HCT116 (cell line): ENCODE results near the gene CPNE4. TPM values are rescaled to one million over a fixed set of nuclear protein-coding genes. Genes with fewer than 3 reads are reported as not detected.

Experiments
- ATAC-seq: fragments of 200-7000 bp; cut with Tn5 transposase; 2 replicates; pipeline ENCODE4 v1.9.1; 2020; ENCODE audit warnings: mild to moderate bottlenecking, moderate library complexity
- BruUV-seq: library from RNA; stranded (reverse); fragments of 400-500 nt; replicated peaks from 2 replicates; lab custom pipeline; 2021; lab: Mats Ljungman, UMichigan
- CTCF ChIA-PET: fragments of 300-600 bp; sonication (Branson Sonifier 250); formaldehyde crosslinking; loops from one replicate; lab custom pipeline; 2021; ENCODE audit warnings: antibody characterized with exemption; lab: Charles Lee
- POLR2A ChIA-PET: fragments of 300-600, 350-600 bp; sonication (Branson Sonifier 250); formaldehyde crosslinking; loops from one replicate; lab custom pipeline; 2021; ENCODE audit warnings: antibody characterized with exemption; lab: Charles Lee
- RAD21 ChIA-PET, 2 experiments: fragments of 300-600 bp; sonication (Branson Sonifier 250); formaldehyde crosslinking; loops; one replicate each; lab custom pipeline; 2023; ENCODE audit warnings: low total read pairs in 2 of 2; ENCODE audit not compliant: uncharacterized antibody in 2 of 2, unreplicated experiment in 2 of 2, low non-redundant PET in 1 of 2; lab: Charles Lee
- DNase-seq: peaks from one replicate; pipeline ENCODE4 v3.0.0-alpha.2; 2010; ENCODE audit warnings: low read depth, low spot score
- H2AFZ ChIP-seq: fragments of 200-600 bp; shearing (Covaris generic), sonication (generic); 2 replicates; pipeline ENCODE4 v1.6.1; 2017; ENCODE audit warnings: low read depth, mixed run types, mixed read lengths, antibody characterized with exemption, low read length; ENCODE audit not compliant: poor library complexity, severe bottlenecking
- H3K27ac ChIP-seq: 2 replicates; pipeline ENCODE4 v1.5.1; 2012; ENCODE audit warnings: low read depth, low read length
- H3K27me3 ChIP-seq: fragments of 200-600 bp; sonication (generic); 2 replicates; pipeline ENCODE4 v1.6.1; 2016; ENCODE audit warnings: mixed run types, low read length, mixed read lengths; ENCODE audit not compliant: insufficient read depth
- H3K36me3 ChIP-seq, 2 experiments: fragments of 200-500 bp in 1 of 2; fragments of 200-600 bp in 1 of 2; sonication (Bioruptor generic) in 1 of 2; sonication (generic) in 1 of 2; 2 replicates each; pipeline versions ENCODE4 v1.5.1 to v1.6.1; 2014 to 2016; ENCODE audit warnings: low read length in 2 of 2, inconsistent platforms in 1 of 2, mixed read lengths in 1 of 2, mixed run types in 1 of 2; ENCODE audit not compliant: insufficient read depth in 2 of 2, control insufficient read depth in 1 of 2
- H3K4me1 ChIP-seq, 2 experiments: fragments of 200-600 bp in 1 of 2; sonication (generic) in 1 of 2; 2 replicates each; pipeline versions ENCODE4 v1.5.1 to v1.6.1; 2012 to 2017; ENCODE audit warnings: low read length in 2 of 2, inconsistent platforms in 1 of 2, mild to moderate bottlenecking in 1 of 2, mixed read lengths in 1 of 2, mixed run types in 1 of 2, moderate library complexity in 1 of 2; ENCODE audit not compliant: insufficient read depth in 2 of 2, control insufficient read depth in 1 of 2
- H3K4me2 ChIP-seq: fragments of 200-600 bp; sonication (generic); 2 replicates; pipeline ENCODE4 v1.6.1; 2017; ENCODE audit warnings: mixed run types, low read length, mixed read lengths
- H3K4me3 ChIP-seq, 2 experiments: fragments of 200-600 bp in 1 of 2; sonication (generic) in 1 of 2; replicated peaks in 1 of 2; 2 replicates each; pipeline ENCODE4 v1.5.1; 2011 to 2016; ENCODE audit warnings: low read length in 2 of 2, control low read depth in 1 of 2, low read depth in 1 of 2, mild to moderate bottlenecking in 1 of 2, mixed read lengths in 1 of 2, mixed run types in 1 of 2
- H3K79me2 ChIP-seq: fragments of 200-600 bp; sonication (generic); 2 replicates; pipeline ENCODE4 v1.6.1; 2017; ENCODE audit warnings: mild to moderate bottlenecking, mixed run types, low read length, moderate library complexity, mixed read lengths; ENCODE audit not compliant: insufficient read depth
- H3K9ac ChIP-seq: fragments of 200-600 bp; sonication (generic); 2 replicates; pipeline ENCODE4 v1.6.1; 2016; ENCODE audit warnings: low read length, mixed read lengths
- H3K9me2 ChIP-seq: fragments of 200-600 bp; sonication (generic), shearing (Covaris generic); 2 replicates; pipeline ENCODE4 v1.6.1; 2017; ENCODE audit warnings: mixed run types, mild to moderate bottlenecking, moderate library complexity; ENCODE audit not compliant: insufficient read depth
- H3K9me3 ChIP-seq, 2 experiments: fragments of 200-500 bp in 1 of 2; fragments of 200-600 bp in 1 of 2; sonication (Bioruptor generic) in 1 of 2; sonication (generic) in 1 of 2; 2 replicates each; pipeline ENCODE4 v1.6.1; 2014 to 2017; ENCODE audit warnings: low read length in 2 of 2, mixed read lengths in 2 of 2, inconsistent platforms in 1 of 2, low read depth in 1 of 2, mild to moderate bottlenecking in 1 of 2, mixed run types in 1 of 2, moderate library complexity in 1 of 2; ENCODE audit not compliant: control insufficient read depth in 1 of 2, insufficient read depth in 1 of 2
- H4K20me1 ChIP-seq: fragments of 200-600 bp; sonication (generic), shearing (Covaris generic); 2 replicates; pipeline ENCODE4 v1.6.1; 2017; ENCODE audit warnings: mixed run types, mild to moderate bottlenecking, moderate library complexity; ENCODE audit not compliant: insufficient read depth
- CEBPB ChIP-seq: IDR thresholded peaks from 2 replicates; pipeline ENCODE4 v1.6.1; 2012; ENCODE audit warnings: low read depth
- CTCF ChIP-seq, 3 experiments: fragments of 200-600 bp in 1 of 3; sonication (generic) in 1 of 3; IDR thresholded peaks in 2 of 3; conservative IDR thresholded peaks in 1 of 3; 2 replicates each; pipeline ENCODE4 v1.5.1; 2012 to 2017; ENCODE audit warnings: low read depth in 2 of 3, low read length in 2 of 3, antibody characterized with exemption in 1 of 3, borderline replicate concordance in 1 of 3, control low read depth in 1 of 3, mild to moderate bottlenecking in 1 of 3, mixed read lengths in 1 of 3, mixed run types in 1 of 3, moderate library complexity in 1 of 3; ENCODE audit not compliant: insufficient read depth in 1 of 3
- EGR1 ChIP-seq: IDR thresholded peaks from 2 replicates; pipeline ENCODE4 v1.6.1; 2012; ENCODE audit warnings: low read depth
- ELF1 ChIP-seq: IDR thresholded peaks from 2 replicates; pipeline ENCODE4 v1.6.1; 2012; ENCODE audit warnings: low read depth, borderline replicate concordance
- EZH2phosphoT487 ChIP-seq: fragments of 200-600 bp; IDR thresholded peaks from 2 replicates; pipeline ENCODE4 v1.6.1; 2018; ENCODE audit warnings: antibody characterized with exemption, borderline replicate concordance
- JUND ChIP-seq: IDR thresholded peaks from 2 replicates; pipeline ENCODE4 v1.6.1; 2012
- POLR2A ChIP-seq: IDR thresholded peaks from 2 replicates; pipeline ENCODE4 v1.7.0; 2011; ENCODE audit warnings: borderline replicate concordance; ENCODE audit not compliant: insufficient read depth, insufficient read length; ENCODE audit errors: extremely low read depth
- RAD21 ChIP-seq: IDR thresholded peaks from 2 replicates; pipeline ENCODE4 v1.6.1; 2012; ENCODE audit warnings: low read depth, mild to moderate bottlenecking
- REST ChIP-seq: IDR thresholded peaks from 2 replicates; pipeline ENCODE4 v1.6.1; 2012; ENCODE audit warnings: low read depth
- SRF ChIP-seq: IDR thresholded peaks from 2 replicates; pipeline ENCODE4 v1.6.1; 2012; ENCODE audit warnings: low read depth
- YY1 ChIP-seq: IDR thresholded peaks from 2 replicates; pipeline ENCODE4 v1.6.1; 2011; ENCODE audit warnings: low read length, low read depth, moderate library complexity, mild to moderate bottlenecking; ENCODE audit not compliant: insufficient replicate concordance; ENCODE audit errors: extremely low read depth
- ZBTB33 ChIP-seq: IDR thresholded peaks from 2 replicates; pipeline ENCODE4 v1.6.1; 2011; ENCODE audit warnings: mild to moderate bottlenecking, low read length, moderate library complexity; ENCODE audit not compliant: insufficient replicate concordance; ENCODE audit errors: extremely low read depth
- ZFX ChIP-seq: fragments of 450-650 bp; IDR thresholded peaks from 2 replicates; pipeline ENCODE4 v1.6.1; 2017
- ZNF274 ChIP-seq: fragments of 200-500 bp; sonication (Bioruptor generic); IDR thresholded peaks from 2 replicates; pipeline ENCODE4 v1.6.1; 2014; ENCODE audit warnings: mild to moderate bottlenecking, low read depth, low read length, inconsistent platforms
- intact Hi-C: fragments of 100-400 bp; cut with micrococcal nuclease; formaldehyde crosslinking; loops from 2 replicates; pipeline ENCODE4 v1.10.0; 2022
- total RNA-seq: library from RNA; stranded (reverse); gene quantifications from one replicate; pipeline ENCODE4 v1.2.1, GENCODE V29; 2021; ENCODE audit not compliant: unreplicated experiment
- TF ChIP-seq, protein P1 (sequence below): IDR thresholded peaks from 2 replicates; pipeline ENCODE4 v1.6.1; 2012

Gene CPNE4
- total RNA-seq, 1 experiment from 2014 or later: not detected

DNA sequence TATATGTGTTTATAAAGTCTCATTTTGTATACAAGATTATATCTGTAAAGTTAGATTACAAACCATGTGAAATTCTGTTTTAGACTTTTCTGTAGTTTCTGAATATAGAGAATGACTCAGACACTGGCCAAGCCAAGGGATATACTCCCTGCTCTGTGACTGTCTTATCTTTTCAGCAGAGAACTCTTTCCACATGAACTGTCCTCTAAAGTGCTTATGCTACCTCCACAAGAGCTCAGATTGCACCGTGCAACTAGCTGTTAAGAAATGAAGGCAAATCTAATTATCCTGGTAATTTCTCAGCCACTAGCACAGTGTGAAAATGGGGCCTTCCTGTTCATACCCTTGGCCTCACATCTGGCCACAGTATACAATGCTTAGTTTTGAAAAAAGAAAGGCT, 44.3 kb upstream of the CPNE4 start:
- ChIA-PET POLR2A (no interaction called here), CTCF (no interaction called here)
- H3K4me3 ChIP-seq: no peak overlapping the region

More for the DNA sequence above, 44.3 kb upstream of the CPNE4 start:
- H2AFZ ChIP-seq: no peak overlapping the region
- intact Hi-C loops: no loop called here
- RAD21 ChIA-PET: no interaction called here
- H4K20me1 ChIP-seq: no peaks in the 10 kb centered on the region
- ATAC-seq: no peak
- no peaks in the 10 kb centered on the region for H3K9me2 ChIP-seq
- no peaks in the 10 kb centered on the region for H3K9me3 ChIP-seq
- no peaks in the 10 kb centered on the region for H3K79me2 ChIP-seq
- no peaks in the 10 kb centered on the region for H3K27me3 ChIP-seq
- no peak overlapping the region for H3K4me2 ChIP-seq
- H3K27ac ChIP-seq: no peak overlapping the region
- no peaks in the 10 kb centered on the region for H3K4me1 ChIP-seq
- no peaks in the 10 kb centered on the region for H3K36me3 ChIP-seq
- no peak overlapping the region for H3K9ac ChIP-seq
- TF ChIP-seq POLR2A (no peak), JUND (no peak), SRF (no peak), CEBPB (no peak), RAD21 (no peak), ZFX (no peak), EGR1 (no peak), ELF1 (no peak), YY1 (no peak), EZH2phosphoT487 (no peak), CTCF (IDR thresholded peaks at IDR 0.05 in 2 of 3, conservative IDR thresholded peaks at IDR 0.05 in 1 of 3; ENCODE audit: borderline replicate concordance in 1 of 3, insufficient read depth in 1 of 3, low read depth in 2 of 3, low read length in 2 of 3) (no peak), ZBTB33 (no peak), ZNF274 (no peak), REST (no peak)
- TF ChIP-seq, protein P1, sequence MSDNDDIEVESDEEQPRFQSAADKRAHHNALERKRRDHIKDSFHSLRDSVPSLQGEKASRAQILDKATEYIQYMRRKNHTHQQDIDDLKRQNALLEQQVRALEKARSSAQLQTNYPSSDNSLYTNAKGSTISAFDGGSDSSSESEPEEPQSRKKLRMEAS: no peak
- TF ChIP-seq, all 23 proteins: peak for 0
- no TSS peak for BruUV-seq
- no peak for DNase-seq
